DMS114 treated with DMSO at 0.1 percent for 48 hours (cell line): ENCODE measurements around the gene PARVB.

ENCODE experiments used
- DNase-seq: peaks from one replicate; lab custom pipeline; 2025; ENCODE audit not compliant: unreplicated experiment; lab: John Stamatoyannopoulos, UW

PARVB gene

DNA sequence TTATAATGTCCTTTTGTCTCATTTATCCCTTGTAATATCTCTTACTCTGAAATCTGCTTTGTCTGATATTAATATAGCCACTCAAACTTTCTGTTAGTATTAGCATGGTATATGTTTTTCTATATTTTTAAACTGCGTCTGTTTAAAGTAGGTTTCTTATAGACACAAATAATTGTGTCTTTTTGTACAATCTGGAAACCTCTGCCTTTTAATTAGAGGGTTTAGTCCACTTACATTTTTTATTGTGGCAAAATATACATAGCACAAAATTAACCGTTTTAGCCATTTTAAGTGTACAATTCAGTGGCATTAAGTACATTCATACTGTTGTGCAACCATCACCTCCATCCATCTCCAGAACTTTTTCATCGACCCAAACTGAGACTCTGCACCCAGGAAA, 185.2 kb downstream of the PARVB start:
- DNase-seq = no peak

DNA sequence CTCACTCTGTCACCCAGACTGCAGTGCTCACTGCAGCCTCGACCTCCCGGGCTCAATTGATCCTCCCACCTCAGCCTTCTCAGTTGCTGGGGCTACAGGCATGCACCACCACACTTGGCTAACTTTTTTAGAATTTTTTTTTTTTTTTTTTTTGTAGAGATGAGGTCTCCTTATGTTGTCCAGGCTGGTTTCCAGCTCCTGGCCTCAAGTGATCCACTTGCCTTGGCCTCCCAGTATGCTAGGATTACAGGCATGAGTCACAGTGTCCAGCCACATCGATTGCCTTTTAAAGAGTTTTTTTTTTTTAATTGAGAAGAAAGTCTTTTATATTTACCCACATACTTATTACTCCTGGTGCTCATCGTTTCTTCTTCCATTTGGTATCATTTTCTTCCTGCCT, 186.6 kb downstream of the PARVB start:
- DNase-seq = no peak

DNA sequence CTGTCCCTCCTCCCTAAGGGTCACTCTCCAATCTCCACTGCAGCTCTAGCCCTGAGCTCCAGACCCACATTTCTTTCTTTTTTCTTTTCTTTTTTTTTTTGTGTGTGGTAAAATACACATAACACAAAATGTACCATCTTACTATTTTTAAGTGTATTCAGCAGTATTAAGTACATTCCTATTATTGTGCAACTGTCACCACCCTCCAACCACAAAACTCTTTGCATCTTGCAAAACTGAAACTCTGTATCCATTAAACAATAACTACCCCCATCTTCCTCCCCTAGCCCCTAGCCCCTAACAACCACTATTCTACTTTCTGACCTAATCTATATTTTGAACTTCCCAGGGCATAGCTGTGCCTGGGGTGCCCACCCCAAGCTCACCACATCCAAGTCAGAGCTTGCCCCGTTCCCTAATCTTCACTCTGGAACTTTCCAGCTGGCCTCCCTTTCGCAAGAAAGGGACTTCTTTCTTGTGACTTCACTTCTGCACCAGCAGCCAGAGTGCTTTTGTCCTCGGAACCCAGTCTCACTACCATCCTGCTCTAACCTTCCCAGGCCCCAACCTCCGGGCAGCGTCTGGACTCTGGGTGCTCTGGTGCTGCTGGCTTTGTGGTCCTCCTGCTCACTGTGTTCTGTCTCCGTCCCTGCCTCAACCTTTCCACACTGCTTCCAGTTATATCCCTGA, 187.3 kb downstream of the PARVB start:
- no peak for DNase-seq

DNA sequence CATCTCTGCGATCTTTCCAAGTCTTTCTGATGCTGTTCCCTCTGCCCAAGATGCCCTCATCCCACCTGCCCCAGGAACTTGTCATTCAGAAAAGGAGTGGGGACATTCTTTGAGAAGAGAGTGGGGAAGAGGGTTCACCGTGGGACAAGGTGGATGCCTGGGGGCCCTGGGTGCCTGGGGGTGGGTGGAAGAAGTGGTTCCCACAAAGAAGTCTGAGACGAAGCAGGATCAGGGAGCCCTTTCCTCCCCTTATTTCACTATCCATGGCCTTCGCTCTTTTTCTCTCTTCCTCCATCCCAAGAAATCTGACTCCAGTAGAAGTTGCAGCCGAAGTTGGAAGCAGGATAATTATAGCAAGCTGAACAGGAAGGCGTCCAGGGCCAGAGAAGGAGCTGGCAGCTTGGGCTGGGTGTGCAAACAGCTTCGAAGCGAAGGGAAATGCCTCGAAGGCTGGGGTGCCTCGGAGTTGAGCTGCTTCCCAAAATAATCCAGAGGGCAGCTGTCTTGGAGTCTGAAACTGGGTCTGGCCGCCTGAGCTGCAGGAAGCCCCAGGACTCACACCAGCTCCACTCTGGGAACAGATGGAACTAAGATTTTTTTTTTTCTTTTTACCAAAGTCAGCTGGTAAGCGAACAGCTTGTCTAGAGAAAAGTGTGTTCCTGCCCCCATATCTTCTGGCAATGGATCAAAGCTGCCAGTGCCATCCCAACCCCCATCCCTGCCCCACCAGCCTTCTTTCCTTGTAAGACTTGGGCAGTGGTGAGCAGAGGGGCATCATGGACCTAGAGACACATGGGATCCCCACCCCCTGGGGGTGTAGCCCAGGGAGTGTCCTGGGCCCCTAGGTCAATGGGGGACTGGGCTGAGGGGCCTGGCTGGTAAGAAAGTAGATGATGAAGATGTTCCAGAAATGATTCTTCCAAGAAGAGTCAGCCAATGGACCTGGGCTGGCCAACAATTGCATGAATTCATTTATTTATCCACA, 188.1 kb downstream of the PARVB start:
- no peak for DNase-seq

- DNase-seq = no peak
These were observed 188.8 kb downstream of the PARVB start for GRCh38 chr22:44212936-44213335.

DNA sequence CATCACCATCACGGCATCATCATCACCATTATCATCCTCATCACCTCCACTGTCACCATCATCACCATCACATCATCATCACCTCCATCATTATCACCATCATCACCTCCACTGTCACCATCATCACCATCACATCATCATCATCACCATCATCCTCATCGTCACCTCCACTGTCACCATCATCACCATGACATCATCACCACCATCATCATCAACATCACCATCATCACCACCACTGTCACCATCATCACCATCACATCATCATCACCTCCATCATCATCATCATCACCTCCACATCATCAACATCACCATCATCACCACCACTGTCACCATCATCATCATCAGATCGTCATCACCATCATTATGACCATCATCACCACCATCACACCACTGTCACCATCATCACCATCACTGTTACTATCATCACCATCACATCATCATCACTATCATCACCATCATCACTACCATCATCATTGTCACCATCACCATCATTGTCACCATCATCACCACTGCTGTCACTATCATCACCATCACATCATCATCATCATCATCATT, 189.5 kb downstream of the PARVB start:
- no peak for DNase-seq

DNA sequence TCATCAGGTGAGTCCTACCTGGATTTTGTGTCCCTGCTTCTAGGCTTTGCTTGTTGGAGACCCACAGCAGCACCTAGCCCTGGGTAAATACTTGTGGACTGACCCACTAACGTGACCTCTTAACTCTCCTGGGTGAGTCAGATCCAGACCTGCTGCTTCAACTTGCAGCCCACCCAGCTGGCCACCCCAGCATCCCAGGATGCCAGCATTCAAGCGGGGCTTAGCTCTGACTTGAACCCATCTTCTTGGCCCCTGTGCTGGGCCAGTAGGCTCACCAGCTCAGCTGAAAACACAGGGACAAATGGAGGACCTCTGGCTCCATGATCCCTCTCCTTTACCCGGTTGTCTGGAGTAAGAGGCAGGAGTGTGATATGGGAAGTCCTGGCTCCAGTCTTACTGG, 190.1 kb downstream of the PARVB start:
- no peak for DNase-seq

DNA sequence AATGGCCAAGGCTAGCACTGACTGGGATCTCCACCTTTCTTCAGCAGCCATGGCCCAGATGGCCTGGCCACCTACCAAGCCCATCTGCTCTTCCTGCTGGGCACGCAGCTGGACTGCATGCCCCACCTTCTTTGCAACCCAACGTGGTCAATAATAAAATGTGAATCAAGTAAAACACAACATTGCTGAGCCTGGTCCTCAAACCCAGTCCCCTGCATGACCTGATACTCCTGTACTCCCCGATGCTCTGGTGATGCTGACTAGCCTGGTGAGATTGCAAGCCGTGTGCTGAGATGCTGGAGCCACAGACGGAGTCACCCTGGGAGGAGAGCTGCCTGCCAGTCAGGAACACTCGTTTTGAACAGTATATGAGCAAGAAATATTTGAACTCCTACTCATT, 190.7 kb downstream of the PARVB start:
- DNase-seq = no peak

DNA sequence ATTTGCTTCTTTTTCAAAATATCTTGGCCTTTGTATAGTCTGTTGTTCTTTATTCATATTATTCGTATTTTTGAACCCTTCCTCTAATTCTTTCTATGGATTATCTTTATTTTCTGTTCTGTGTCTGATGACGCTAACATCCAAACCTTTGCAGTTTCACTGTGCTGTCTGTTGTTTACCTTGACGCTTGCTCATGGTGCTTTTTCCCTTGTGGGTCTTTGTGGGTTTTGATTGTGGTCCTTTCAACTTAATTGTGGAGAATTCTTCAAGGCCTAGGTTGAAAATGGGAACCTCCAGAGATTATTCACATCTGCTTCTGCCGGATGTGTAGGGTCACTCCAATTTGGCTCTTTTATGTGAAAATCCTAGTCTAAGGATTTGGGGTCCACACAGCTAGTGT, 191.2 kb downstream of the PARVB start:
- DNase-seq = no peak

DNA sequence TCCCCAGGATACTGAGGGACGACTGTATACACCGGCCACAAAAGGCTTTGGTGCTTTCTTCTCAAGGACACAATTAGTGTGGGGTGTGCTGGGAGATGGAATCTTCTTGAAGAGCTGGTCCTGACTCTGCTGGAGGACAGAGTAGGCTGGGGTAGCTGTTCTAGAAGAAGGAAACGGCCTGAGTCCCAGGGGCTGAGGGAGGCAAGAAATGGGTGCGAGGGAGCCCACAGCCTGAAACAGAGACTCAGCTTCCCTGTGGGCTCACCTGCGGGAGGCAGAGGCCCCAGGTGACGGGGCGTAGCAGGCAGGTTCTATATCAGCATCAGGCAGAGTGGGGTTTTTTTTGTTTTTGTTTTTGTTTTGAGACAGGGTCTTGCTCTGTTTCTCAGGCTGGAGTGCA, 193.2 kb downstream of the PARVB start:
- DNase-seq = no peak

GRCh38 chr22:44218071-44218470, 194.0 kb downstream of the PARVB start:
- no peak for DNase-seq

GRCh38 chr22:44219101-44219870, 195.2 kb downstream of the PARVB start:
- DNase-seq = no peak

- no peak for DNase-seq
These were observed 196.9 kb downstream of the PARVB start for GRCh38 chr22:44220727-44221680.

DNA sequence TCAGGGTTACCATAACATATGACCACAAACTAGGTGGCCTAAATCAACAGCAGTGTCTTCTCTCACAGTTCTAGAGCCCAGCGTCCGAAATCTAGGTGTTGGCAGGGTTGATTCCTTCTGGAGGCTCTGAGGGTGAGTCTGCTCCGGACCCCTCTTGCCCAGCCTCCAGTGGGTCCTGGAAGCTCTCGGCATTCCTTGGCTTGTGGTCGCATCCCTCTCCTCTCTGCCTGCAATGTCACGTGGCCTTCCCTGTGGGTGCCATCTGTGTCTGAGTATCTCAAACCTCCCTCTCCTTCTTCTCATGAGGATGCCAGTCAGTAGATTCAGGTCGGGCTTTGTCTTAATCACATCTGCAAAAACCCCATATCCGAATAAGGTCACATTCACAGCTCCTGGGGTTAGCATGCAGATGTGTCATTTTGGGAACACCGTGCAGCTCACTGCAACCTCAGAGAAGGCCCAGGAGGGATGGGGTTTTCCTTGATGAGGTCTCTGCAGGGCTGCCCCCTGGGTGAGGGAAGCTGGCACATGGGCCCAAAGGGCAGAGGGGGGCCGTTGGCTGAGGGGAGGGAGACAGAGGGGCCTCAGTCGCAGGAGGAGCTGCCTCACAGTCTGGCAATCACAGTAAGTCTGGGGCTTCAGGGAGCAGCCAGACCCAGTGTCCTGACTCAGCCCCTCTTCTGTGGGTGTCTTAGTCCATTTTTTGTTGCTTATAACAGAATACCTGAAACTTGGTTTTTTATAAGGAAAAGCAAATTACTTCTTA, 197.8 kb downstream of the PARVB start:
- DNase-seq = no peak
